CD14-positive monocyte (primary cell): ENCODE data around the gene SLC38A10. TPM values are rescaled to one million over a fixed set of nuclear protein-coding genes. Genes with fewer than 3 reads are reported as not detected.

Experiments used
- DNase-seq, 3 donors: peaks; one replicate each; pipeline ENCODE4 v3.0.0-alpha.2; 2011 to 2022
- H2AFZ ChIP-seq: 2 replicates; pipeline ENCODE4 v1.6.0; 2012; ENCODE audit warnings: mild to moderate bottlenecking, low read depth, low read length, inconsistent platforms; ENCODE audit not compliant: insufficient read depth, poor library complexity, severe bottlenecking
- H3K27ac ChIP-seq, 2 donors: 1 replicate in 1 of 2; 2 replicates in 1 of 2; pipeline ENCODE4 v1.5.1; 2012 to 2013; ENCODE audit warnings: low read length in 2 of 2, control low read depth in 1 of 2, inconsistent platforms in 1 of 2, low read depth in 1 of 2, mild to moderate bottlenecking in 1 of 2
- H3K27me3 ChIP-seq, 2 donors: one replicate each; pipeline versions ENCODE4 v1.6.0 to v1.6.1; 2011 to 2013; ENCODE audit warnings: low read length in 2 of 2; ENCODE audit not compliant: control insufficient read depth in 2 of 2, insufficient read depth in 2 of 2
- H3K36me3 ChIP-seq, 2 donors: replicated peaks in 1 of 2; 1 replicate in 1 of 2; 2 replicates in 1 of 2; pipeline versions ENCODE4 v1.5.1 to v1.6.1; 2012 to 2013; ENCODE audit warnings: low read length in 2 of 2, control low read depth in 1 of 2, inconsistent platforms in 1 of 2, mild to moderate bottlenecking in 1 of 2; ENCODE audit not compliant: insufficient read depth in 2 of 2, control insufficient read depth in 1 of 2
- H3K4me1 ChIP-seq, 2 donors: 1 replicate in 1 of 2; 2 replicates in 1 of 2; pipeline versions ENCODE4 v1.5.1 to v1.6.1; 2012 to 2013; ENCODE audit warnings: low read length in 2 of 2, control low read depth in 1 of 2, inconsistent platforms in 1 of 2, mild to moderate bottlenecking in 1 of 2, moderate library complexity in 1 of 2; ENCODE audit not compliant: insufficient read depth in 2 of 2, control insufficient read depth in 1 of 2
- H3K4me2 ChIP-seq: replicated peaks from 2 replicates; pipeline ENCODE3; 2012; ENCODE audit warnings: low read length, moderate library complexity, mild to moderate bottlenecking; ENCODE audit not compliant: poor library complexity, severe bottlenecking; ENCODE audit errors: extremely low read depth
- H3K4me3 ChIP-seq, 3 experiments: fragments of 200-600 bp in 1 of 3; sonication (generic) in 1 of 3; replicated peaks in 1 of 3; 1 replicate in 2 of 3; 2 replicates in 1 of 3; pipeline ENCODE4 v1.5.1; 2011 to 2013; ENCODE audit warnings: low read length in 3 of 3, mild to moderate bottlenecking in 3 of 3, control low read depth in 2 of 3, low read depth in 2 of 3, inconsistent platforms in 1 of 3, moderate library complexity in 1 of 3
- H3K79me2 ChIP-seq: 2 replicates; pipeline ENCODE4 v1.6.0; 2012; ENCODE audit warnings: mild to moderate bottlenecking, control low read depth, inconsistent platforms, low read length, moderate library complexity; ENCODE audit not compliant: insufficient read depth
- H3K9ac ChIP-seq: 2 replicates; pipeline ENCODE4 v1.6.0; 2017; ENCODE audit warnings: low read length, mild to moderate bottlenecking; ENCODE audit not compliant: insufficient read depth, poor library complexity, severe bottlenecking
- H3K9me3 ChIP-seq, 2 donors: replicated peaks in 1 of 2; 1 replicate in 1 of 2; 2 replicates in 1 of 2; pipeline versions ENCODE4 v1.5.1 to v1.6.1; 2012 to 2013; ENCODE audit warnings: low read length in 2 of 2, control low read depth in 1 of 2; ENCODE audit not compliant: control insufficient read depth in 1 of 2, insufficient read depth in 1 of 2
- H4K20me1 ChIP-seq: 2 replicates; pipeline ENCODE4 v1.6.0; 2012; ENCODE audit warnings: mild to moderate bottlenecking, low read length, control low read depth, moderate library complexity; ENCODE audit not compliant: insufficient read depth
- H3K27ac Mint-ChIP-seq, 7 donors: one replicate each; pipeline ENCODE4 v1.8.0; 2020; ENCODE audit warnings: mild to moderate bottlenecking in 7 of 7, mixed read lengths in 7 of 7, moderate library complexity in 6 of 7, inconsistent platforms in 2 of 7
- H3K27me3 Mint-ChIP-seq, 3 donors: one replicate each; pipeline ENCODE4 v1.8.0; 2021 to 2022; ENCODE audit warnings: low read depth in 3 of 3, mild to moderate bottlenecking in 3 of 3, mixed read lengths in 3 of 3, moderate library complexity in 3 of 3, inconsistent platforms in 1 of 3
- H3K36me3 Mint-ChIP-seq, 2 donors: one replicate each; pipeline ENCODE4 v1.8.0; 2020; ENCODE audit warnings: mixed read lengths in 2 of 2, inconsistent platforms in 1 of 2, mild to moderate bottlenecking in 1 of 2
- H3K4me1 Mint-ChIP-seq: one replicate; pipeline ENCODE4 v1.8.0; 2020; ENCODE audit warnings: mild to moderate bottlenecking, mixed read lengths
- H3K4me3 Mint-ChIP-seq, 2 donors: one replicate each; pipeline ENCODE4 v1.8.0; 2020; ENCODE audit warnings: mild to moderate bottlenecking in 2 of 2, mixed read lengths in 2 of 2, moderate library complexity in 1 of 2
- H3K9me3 Mint-ChIP-seq, 7 donors: one replicate each; pipeline ENCODE4 v1.8.0; 2020 to 2022; ENCODE audit warnings: mixed read lengths in 7 of 7, mild to moderate bottlenecking in 6 of 7, moderate library complexity in 6 of 7, inconsistent platforms in 2 of 7
- CTCF ChIP-seq: fragments of 200-600 bp; IDR thresholded peaks from one replicate; pipeline ENCODE4 v1.8.0; 2022; ENCODE audit warnings: antibody characterized with exemption, mild to moderate bottlenecking
- WGBS: methylation state at CpG from one replicate; pipeline ENCODE4 v1.1.5; 2013; ENCODE audit warnings: missing lambda C conversion rate; ENCODE audit not compliant: insufficient coverage; 5-methylcytosine and 5-hydroxymethylcytosine counted together
- intact Hi-C, 2 donors: fragments of 100-400 bp; cut with micrococcal nuclease; formaldehyde crosslinking; loops; one replicate each; pipeline versions ENCODE4 v1.15.0 to v1.15.1; 2023
- polyA plus RNA-seq, 3 donors: library from polyadenylated mRNA; depleted of rRNA in 1 of 3; unstranded in 2 of 3; stranded (reverse) in 1 of 3; fragments of 300-500 nt in 2 of 3; fragments of >200 nt in 1 of 3; fragmentation: Illumina TruSeq in 2 of 3; gene quantifications; 1 replicate in 2 of 3; 2 replicates in 1 of 3; pipeline ENCODE4 v1.2.3, GENCODE V29; 2012 to 2021

The SLC38A10 gene
- polyA plus RNA-seq, 3 donors, result 50.8 to 76.1 (median 68.4) TPM

- intact Hi-C loops, result no loop called here
- Histone ChIP-seq H3K4me3 (no peak overlapping the region), H3K36me3 (no peaks in the 10 kb centered on the region), H3K27ac (no peak overlapping the region), H3K9me3 (no peaks in the 10 kb centered on the region), H3K4me1 (peaks cover 28 to 44% of the 10 kb centered on the region in 2 donors), H3K4me2 (no peak overlapping the region), H4K20me1 (peaks cover 13% of the 10 kb centered on the region), H3K9ac (no peak overlapping the region), H3K27me3 (no peaks in the 10 kb centered on the region), H3K79me2 (peaks cover 5% of the 10 kb centered on the region), H2AFZ (no peak overlapping the region)
- no peak overlapping the region for H3K27ac Mint-ChIP-seq
- 92% methylated on average over 8 of the region's 12 CpGs for WGBS
- TF ChIP-seq CTCF, result no peak
- H3K36me3 Mint-ChIP-seq, result peaks cover 0 to 2% of the 10 kb centered on the region in 2 donors
- no peak for DNase-seq
- peaks cover 0 to 2% (median 0%) of the 10 kb centered on the region in 7 donors for H3K9me3 Mint-ChIP-seq
- H3K4me3 Mint-ChIP-seq, result no peak overlapping the region
- H3K27me3 Mint-ChIP-seq, result peaks cover 6 to 25% (median 23%) of the 10 kb centered on the region in 3 donors
- H3K4me1 Mint-ChIP-seq, result peaks cover 37% of the 10 kb centered on the region
These were observed 39.3 kb upstream of the SLC38A10 start for GRCh38 chr17:81334391-81334901.

GRCh38 chr17:81333616-81334368 is 38.7 kb upstream of the SLC38A10 start:
- H3K4me3 Mint-ChIP-seq, result no peak overlapping the region
- TF ChIP-seq CTCF, result no peak
- H3K27me3 Mint-ChIP-seq, result peaks cover 4 to 23% (median 22%) of the 10 kb centered on the region in 3 donors
- H3K27ac Mint-ChIP-seq, result no peak overlapping the region
- Histone ChIP-seq H3K9me3 (no peaks in the 10 kb centered on the region), H3K79me2 (peaks cover 3% of the 10 kb centered on the region), H3K9ac (no peak overlapping the region), H3K4me3 (no peak overlapping the region), H2AFZ (no peak overlapping the region), H3K4me1 (peaks cover 29 to 44% of the 10 kb centered on the region in 2 donors), H4K20me1 (peaks cover 7% of the 10 kb centered on the region), H3K27me3 (no peaks in the 10 kb centered on the region), H3K36me3 (no peaks in the 10 kb centered on the region), H3K27ac (no peak overlapping the region), H3K4me2 (no peak overlapping the region)
- peaks cover 0 to 2% (median 0%) of the 10 kb centered on the region in 7 donors for H3K9me3 Mint-ChIP-seq
- DNase-seq, result no peak
- 87% methylated on average over 18 of the region's 24 CpGs for WGBS
- intact Hi-C loops, result no loop called here
- peaks cover 36% of the 10 kb centered on the region for H3K4me1 Mint-ChIP-seq
- H3K36me3 Mint-ChIP-seq, result peaks cover 0 to 2% of the 10 kb centered on the region in 2 donors
